IPS-18a (cell line): Measurements from ENCODE around the gene CASK.

Experiments used
- H3K27ac ChIP-seq: one replicate; pipeline ENCODE4 v1.5.1; 2013; ENCODE audit warnings: low read length
- H3K27me3 ChIP-seq: one replicate; pipeline ENCODE4 v1.6.1; 2013; ENCODE audit warnings: mild to moderate bottlenecking, low read length; ENCODE audit not compliant: control insufficient read depth, insufficient read depth
- H3K36me3 ChIP-seq: one replicate; pipeline ENCODE4 v1.6.1; 2013; ENCODE audit warnings: low read depth, low read length; ENCODE audit not compliant: control insufficient read depth
- H3K4me1 ChIP-seq: one replicate; pipeline ENCODE4 v1.6.1; 2013; ENCODE audit warnings: low read depth, low read length; ENCODE audit not compliant: control insufficient read depth
- H3K4me3 ChIP-seq: one replicate; pipeline ENCODE4 v1.5.1; 2013; ENCODE audit warnings: low read length
- H3K9ac ChIP-seq: one replicate; pipeline ENCODE4 v1.6.1; 2013; ENCODE audit warnings: mild to moderate bottlenecking, low read length, moderate library complexity
- H3K9me3 ChIP-seq: one replicate; pipeline ENCODE4 v1.6.1; 2013; ENCODE audit warnings: low read depth, low read length; ENCODE audit not compliant: control insufficient read depth

CASK gene

DNA sequence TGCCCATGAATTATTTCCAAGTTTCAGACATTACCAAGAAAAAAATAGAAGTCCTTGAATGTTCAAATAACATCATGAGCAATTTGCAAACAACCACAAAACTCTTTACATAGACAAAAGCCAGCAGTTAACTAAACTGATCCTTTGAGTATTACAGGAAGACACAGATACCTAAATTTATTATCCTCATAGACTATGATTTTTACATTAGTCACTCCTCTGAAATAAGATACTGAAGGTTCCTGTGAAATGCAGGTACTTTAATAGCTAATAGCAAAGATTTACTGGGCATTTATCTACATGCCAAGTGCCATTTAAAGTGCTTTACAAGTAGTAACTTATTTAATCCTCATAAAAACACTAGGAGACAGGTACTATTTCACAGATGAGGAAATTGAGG, 161.7 kb downstream of the CASK start:
- Histone ChIP-seq H3K27me3 (no peaks in the 10 kb centered on the region), H3K27ac (no peak overlapping the region), H3K4me1 (no peaks in the 10 kb centered on the region), H3K9me3 (peaks cover 3% of the 10 kb centered on the region), H3K9ac (no peak overlapping the region), H3K4me3 (no peak overlapping the region), H3K36me3 (no peaks in the 10 kb centered on the region)

DNA sequence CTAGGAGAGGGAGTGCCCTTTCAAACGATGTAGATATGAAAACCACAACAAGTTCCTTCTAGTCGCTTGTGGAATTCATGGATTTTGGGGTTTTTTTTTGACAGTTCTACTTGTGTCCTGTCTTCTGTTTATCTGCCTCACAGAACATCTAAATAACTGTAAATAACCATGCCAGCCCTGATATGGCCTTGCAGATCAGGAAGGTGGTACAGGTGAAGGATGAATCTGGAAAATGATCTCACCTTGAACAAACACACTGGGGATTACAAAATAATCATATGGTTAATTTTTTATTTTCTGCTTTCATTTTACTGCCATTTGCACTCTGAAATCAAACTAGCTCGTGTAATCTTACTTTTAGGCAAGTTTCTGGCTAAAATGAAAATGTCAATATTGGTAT, 162.2 kb downstream of the CASK start:
- Histone ChIP-seq H3K4me1 (no peaks in the 10 kb centered on the region), H3K36me3 (no peaks in the 10 kb centered on the region), H3K9ac (no peak overlapping the region), H3K4me3 (no peak overlapping the region), H3K27ac (no peak overlapping the region), H3K27me3 (no peaks in the 10 kb centered on the region), H3K9me3 (peaks cover 3% of the 10 kb centered on the region)

GRCh38 chrX:41759817-41760216, 163.5 kb downstream of the CASK start:
- Histone ChIP-seq H3K27me3 (no peaks in the 10 kb centered on the region), H3K36me3 (no peaks in the 10 kb centered on the region), H3K4me3 (no peak overlapping the region), H3K9ac (no peak overlapping the region), H3K4me1 (no peaks in the 10 kb centered on the region), H3K9me3 (peaks cover 7% of the 10 kb centered on the region), H3K27ac (no peak overlapping the region)

DNA sequence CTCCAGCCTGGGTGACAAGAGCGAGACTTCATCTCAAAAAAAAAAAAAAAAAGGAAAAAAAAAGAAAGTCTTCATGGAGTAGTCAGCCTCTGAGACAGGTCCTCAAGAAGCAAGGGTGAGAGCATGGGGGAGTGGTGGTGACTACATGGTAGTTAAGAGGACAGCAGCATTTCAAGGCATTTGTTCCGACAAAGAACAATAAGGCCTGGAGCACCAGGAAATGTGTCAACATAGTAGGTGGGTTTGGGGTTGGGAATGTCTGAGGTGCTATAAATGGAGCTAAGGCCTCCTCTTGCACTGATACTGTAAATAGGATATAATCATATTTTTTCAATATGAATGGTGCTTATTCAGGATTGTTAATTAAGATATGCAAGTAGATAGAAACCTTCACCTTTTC, 165.0 kb downstream of the CASK start:
- Histone ChIP-seq H3K27me3 (no peaks in the 10 kb centered on the region), H3K27ac (no peak overlapping the region), H3K9ac (no peak overlapping the region), H3K4me1 (no peaks in the 10 kb centered on the region), H3K36me3 (no peaks in the 10 kb centered on the region), H3K4me3 (no peak overlapping the region), H3K9me3 (peaks cover 4% of the 10 kb centered on the region)

- H3K4me1 ChIP-seq, result no peaks in the 10 kb centered on the region
- no peaks in the 10 kb centered on the region for H3K27me3 ChIP-seq
- no peak overlapping the region for H3K27ac ChIP-seq
- H3K9me3 ChIP-seq, result peaks cover 12% of the 10 kb centered on the region
- no peaks in the 10 kb centered on the region for H3K36me3 ChIP-seq
- no peak overlapping the region for H3K4me3 ChIP-seq
- no peak overlapping the region for H3K9ac ChIP-seq
These were observed 172.6 kb downstream of the CASK start for GRCh38 chrX:41750716-41751115.

DNA sequence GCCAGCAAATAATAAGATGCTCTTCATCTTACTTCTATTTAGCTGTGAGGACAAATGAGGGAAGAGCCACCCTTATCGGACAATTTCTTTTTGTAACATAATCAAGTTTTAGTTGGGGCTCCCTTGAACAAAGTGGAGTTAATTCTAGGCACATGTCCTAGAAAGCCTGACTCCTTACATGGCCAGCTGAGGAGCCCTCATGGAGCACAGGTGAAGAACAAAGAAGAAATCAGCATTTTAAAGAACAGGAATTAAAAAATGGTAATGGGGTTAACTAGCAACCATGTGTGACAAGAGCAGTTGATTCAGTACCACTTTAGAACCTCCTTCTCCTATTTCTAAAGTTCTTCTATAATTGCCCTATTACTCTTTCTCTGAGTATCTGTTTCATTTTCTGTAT, 183.5 kb downstream of the CASK start:
- H3K4me1 ChIP-seq, result peaks cover 14% of the 10 kb centered on the region

DNA sequence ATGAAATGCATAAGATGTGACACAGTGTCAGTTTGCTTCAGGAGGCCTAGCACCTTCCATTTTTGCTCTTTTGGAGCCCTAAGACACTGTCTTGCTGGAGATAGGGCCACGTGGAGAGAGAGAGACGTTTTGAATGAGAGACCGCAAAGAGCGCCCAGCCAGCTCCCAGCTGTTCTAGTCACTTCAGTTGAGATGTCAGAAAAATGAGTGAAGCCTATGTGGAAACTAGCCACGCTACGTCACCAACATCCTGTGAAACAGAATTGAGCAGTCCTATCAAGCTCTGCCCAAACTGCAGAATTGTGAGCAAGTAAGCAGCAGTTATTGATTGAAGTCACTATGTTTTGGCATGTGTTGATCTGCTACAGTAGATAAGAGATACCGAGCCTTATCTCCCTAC, 186.3 kb downstream of the CASK start:
- H3K27me3 ChIP-seq, result no peaks in the 10 kb centered on the region
- H3K36me3 ChIP-seq, result no peaks in the 10 kb centered on the region
- no peak overlapping the region for H3K27ac ChIP-seq
- peaks cover 5% of the 10 kb centered on the region for H3K9me3 ChIP-seq
- H3K4me1 ChIP-seq, result peaks cover 14% of the 10 kb centered on the region
- H3K9ac ChIP-seq, result no peak overlapping the region
- no peak overlapping the region for H3K4me3 ChIP-seq

More for the DNA sequence above, 183.5 kb downstream of the CASK start:
- H3K9ac ChIP-seq, result peak overlapping the region; percentile 55
- H3K4me3 ChIP-seq, result peak overlapping the region; percentile 8
- no peaks in the 10 kb centered on the region for H3K36me3 ChIP-seq
- H3K27ac ChIP-seq, result peak overlapping the region; percentile 65
- H3K9me3 ChIP-seq, result peaks cover 5% of the 10 kb centered on the region
- no peaks in the 10 kb centered on the region for H3K27me3 ChIP-seq

GRCh38 chrX:41734530-41734929, 188.8 kb downstream of the CASK start:
- Histone ChIP-seq H3K27me3 (no peaks in the 10 kb centered on the region), H3K9ac (no peak overlapping the region), H3K36me3 (no peaks in the 10 kb centered on the region), H3K9me3 (peaks cover 5% of the 10 kb centered on the region), H3K27ac (no peak overlapping the region), H3K4me3 (no peak overlapping the region), H3K4me1 (peaks cover 5% of the 10 kb centered on the region)

GRCh38 chrX:41733939-41734338, 189.4 kb downstream of the CASK start:
- no peaks in the 10 kb centered on the region for H3K4me1 ChIP-seq
- no peaks in the 10 kb centered on the region for H3K36me3 ChIP-seq
- H3K27me3 ChIP-seq, result no peaks in the 10 kb centered on the region
- H3K4me3 ChIP-seq, result no peak overlapping the region
- H3K9me3 ChIP-seq, result peaks cover 8% of the 10 kb centered on the region
- H3K27ac ChIP-seq, result no peak overlapping the region
- H3K9ac ChIP-seq, result no peak overlapping the region

DNA sequence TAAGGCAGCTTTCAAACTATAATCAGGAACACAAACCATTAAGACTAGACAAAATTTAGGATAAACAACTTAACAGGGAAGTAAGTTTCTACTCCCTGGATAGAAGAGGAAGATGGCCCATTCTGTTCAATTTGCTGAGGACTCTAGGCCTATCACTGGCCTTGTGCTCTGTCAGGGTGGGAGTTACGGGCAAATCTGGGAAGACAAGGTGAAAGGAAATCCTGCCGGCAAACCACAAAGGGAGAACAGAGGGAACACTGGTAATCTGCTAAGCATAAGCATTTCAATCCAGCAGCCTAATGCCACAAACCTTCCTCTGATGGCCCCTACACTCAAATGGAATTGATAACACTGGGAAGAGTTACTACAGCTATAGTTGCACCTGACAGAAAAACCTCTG, 191.1 kb downstream of the CASK start:
- H3K27ac ChIP-seq, result no peak overlapping the region
- no peaks in the 10 kb centered on the region for H3K4me1 ChIP-seq
- no peaks in the 10 kb centered on the region for H3K36me3 ChIP-seq
- no peak overlapping the region for H3K9ac ChIP-seq
- H3K4me3 ChIP-seq, result no peak overlapping the region
- H3K27me3 ChIP-seq, result no peaks in the 10 kb centered on the region
- peaks cover 10% of the 10 kb centered on the region for H3K9me3 ChIP-seq

- Histone ChIP-seq H3K27ac (no peak overlapping the region), H3K9ac (no peak overlapping the region), H3K27me3 (no peaks in the 10 kb centered on the region), H3K36me3 (no peaks in the 10 kb centered on the region), H3K4me1 (no peaks in the 10 kb centered on the region), H3K4me3 (no peak overlapping the region), H3K9me3 (peaks cover 11% of the 10 kb centered on the region)
These were observed 193.3 kb downstream of the CASK start for GRCh38 chrX:41730081-41730480.

GRCh38 chrX:41728125-41728524, 195.2 kb downstream of the CASK start:
- H3K4me3 ChIP-seq, result no peak overlapping the region
- H3K9me3 ChIP-seq, result peaks cover 11% of the 10 kb centered on the region
- no peak overlapping the region for H3K9ac ChIP-seq
- H3K27me3 ChIP-seq, result no peaks in the 10 kb centered on the region
- no peaks in the 10 kb centered on the region for H3K36me3 ChIP-seq
- H3K4me1 ChIP-seq, result no peaks in the 10 kb centered on the region
- no peak overlapping the region for H3K27ac ChIP-seq
